ENCODE results near the gene TBC1D4. TPM values are rescaled to one million over a fixed set of nuclear protein-coding genes. Genes with fewer than 3 reads are reported as not detected.

Gene TBC1D4, protein sequence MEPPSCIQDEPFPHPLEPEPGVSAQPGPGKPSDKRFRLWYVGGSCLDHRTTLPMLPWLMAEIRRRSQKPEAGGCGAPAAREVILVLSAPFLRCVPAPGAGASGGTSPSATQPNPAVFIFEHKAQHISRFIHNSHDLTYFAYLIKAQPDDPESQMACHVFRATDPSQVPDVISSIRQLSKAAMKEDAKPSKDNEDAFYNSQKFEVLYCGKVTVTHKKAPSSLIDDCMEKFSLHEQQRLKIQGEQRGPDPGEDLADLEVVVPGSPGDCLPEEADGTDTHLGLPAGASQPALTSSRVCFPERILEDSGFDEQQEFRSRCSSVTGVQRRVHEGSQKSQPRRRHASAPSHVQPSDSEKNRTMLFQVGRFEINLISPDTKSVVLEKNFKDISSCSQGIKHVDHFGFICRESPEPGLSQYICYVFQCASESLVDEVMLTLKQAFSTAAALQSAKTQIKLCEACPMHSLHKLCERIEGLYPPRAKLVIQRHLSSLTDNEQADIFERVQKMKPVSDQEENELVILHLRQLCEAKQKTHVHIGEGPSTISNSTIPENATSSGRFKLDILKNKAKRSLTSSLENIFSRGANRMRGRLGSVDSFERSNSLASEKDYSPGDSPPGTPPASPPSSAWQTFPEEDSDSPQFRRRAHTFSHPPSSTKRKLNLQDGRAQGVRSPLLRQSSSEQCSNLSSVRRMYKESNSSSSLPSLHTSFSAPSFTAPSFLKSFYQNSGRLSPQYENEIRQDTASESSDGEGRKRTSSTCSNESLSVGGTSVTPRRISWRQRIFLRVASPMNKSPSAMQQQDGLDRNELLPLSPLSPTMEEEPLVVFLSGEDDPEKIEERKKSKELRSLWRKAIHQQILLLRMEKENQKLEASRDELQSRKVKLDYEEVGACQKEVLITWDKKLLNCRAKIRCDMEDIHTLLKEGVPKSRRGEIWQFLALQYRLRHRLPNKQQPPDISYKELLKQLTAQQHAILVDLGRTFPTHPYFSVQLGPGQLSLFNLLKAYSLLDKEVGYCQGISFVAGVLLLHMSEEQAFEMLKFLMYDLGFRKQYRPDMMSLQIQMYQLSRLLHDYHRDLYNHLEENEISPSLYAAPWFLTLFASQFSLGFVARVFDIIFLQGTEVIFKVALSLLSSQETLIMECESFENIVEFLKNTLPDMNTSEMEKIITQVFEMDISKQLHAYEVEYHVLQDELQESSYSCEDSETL (N-terminal part only)
- total RNA-seq (10 to 100 TPM; 64.9 to 67.1 TPM), total RNA-seq (204 to 289 reads per million in 2 donors)

DNA sequence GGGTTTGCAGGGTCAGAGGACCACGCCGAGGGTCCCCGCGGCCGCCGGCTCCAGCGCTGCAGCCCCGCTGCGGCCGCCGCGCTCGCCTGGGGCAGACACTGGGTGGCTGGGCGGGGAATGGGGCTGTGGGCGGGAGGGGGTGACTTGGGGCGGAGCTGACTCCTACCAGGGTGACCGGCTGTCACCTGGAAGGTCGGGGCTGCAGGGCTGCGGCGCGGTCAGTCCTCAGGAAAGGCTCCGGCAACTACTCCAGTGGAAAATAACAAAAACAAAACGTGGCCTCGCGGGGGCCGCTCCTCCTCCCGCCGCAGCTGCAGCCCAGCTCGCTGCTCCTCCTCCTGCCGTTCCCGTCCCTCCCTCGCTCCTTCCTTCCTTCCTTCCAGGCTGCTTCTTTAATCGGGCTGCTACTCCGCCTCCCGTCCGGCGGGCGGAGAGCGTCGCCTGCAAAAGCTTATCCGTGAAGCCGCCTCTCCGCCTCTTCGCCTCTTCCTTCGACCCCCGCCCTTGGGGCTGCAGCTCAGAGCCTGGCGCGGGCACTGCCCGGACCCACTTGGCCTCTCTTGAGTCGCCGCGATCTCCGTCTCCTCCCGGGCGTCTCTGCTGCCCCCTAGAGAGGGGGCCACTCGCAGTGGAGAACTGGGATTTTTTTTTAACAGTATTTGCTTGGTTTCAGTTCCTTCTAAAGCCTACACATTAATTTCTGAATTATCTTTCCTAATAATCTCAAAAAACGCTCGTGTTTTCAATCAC lies at the start of gene TBC1D4:
TSS of gene TBC1D4 (minus strand) at position 100 of the 750 bp plus-strand sequence. CDS start 402 bp downstream, outside the sequence.
- no peaks in the 10 kb centered on the region for H3K9me3 ChIP-seq (ENCODE audit: control insufficient read depth, low read length, poor library complexity, severe bottlenecking)
- H3K27ac Mint-ChIP-seq: peak within 1 kb of the TSS; percentile 24
- H3K27me3 Mint-ChIP-seq: peaks cover 71% of the 10 kb centered on the region

DNA sequence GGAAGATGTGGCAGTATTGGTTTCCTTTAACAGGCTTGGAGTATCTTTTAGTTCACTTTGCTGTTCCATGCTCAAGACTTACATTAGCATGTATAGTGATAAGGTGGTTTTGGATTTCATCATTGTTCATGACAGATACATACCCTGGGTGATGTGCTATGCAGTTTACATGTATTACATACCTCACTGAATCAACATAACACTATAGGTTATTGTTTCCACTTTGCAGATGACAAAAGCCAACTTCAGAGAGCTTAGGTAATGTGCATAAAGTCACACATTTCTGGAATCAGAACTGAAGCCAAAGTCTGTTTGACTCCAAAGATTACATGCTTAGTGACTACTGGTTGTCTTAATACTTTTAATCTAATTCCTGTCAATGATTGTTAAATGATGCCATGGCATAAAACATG lies 48.6 kb upstream of the TBC1D4 start:
- Mint-ChIP-seq H3K4me3 (no peak overlapping the region), H3K27me3 (no peaks in the 10 kb centered on the region), H3K4me1 (peaks cover 32% of the 10 kb centered on the region), H3K27ac (peak overlapping the region; percentile 67), H3K36me3 (ENCODE audit: low read depth) (peaks cover 10% of the 10 kb centered on the region)
- no peak for DNase-seq
- no peak for ATAC-seq
- H3K9me3 ChIP-seq (ENCODE audit: control insufficient read depth, low read length, poor library complexity, severe bottlenecking): no peaks in the 10 kb centered on the region

More for the DNA sequence above, at the start of gene TBC1D4:
- Mint-ChIP-seq H3K36me3 (ENCODE audit: low read depth) (peaks cover 7% of the 10 kb centered on the region), H3K4me3 (peak within 1 kb of the TSS; percentile 100), H3K4me1 (peaks cover 14% of the 10 kb centered on the region)
- peak; percentile 8 to 23 (median 20) for DNase-seq
- peak; percentile 75 for ATAC-seq

DNA sequence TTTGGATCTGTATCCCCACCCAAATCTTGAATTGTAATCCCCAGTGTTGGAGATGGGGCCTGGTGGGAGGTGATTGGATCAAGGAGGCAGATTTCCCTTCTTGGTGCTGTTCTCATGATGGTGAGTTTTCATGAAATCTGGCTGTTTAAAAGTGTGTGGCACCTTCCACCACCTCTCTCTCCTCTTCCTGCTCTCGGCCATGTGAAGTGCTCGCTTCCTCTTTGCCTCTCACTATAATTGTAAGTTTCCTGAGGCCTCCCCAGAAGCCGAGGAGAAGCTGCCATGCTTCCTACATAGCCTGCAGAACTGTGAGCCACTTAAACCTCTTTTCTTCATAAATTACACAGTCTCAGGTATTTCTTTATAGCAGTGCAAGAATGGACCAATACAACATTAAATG lies 40.0 kb upstream of the TBC1D4 start:
- H3K4me1 Mint-ChIP-seq: no peaks in the 10 kb centered on the region
- ATAC-seq (no peak), DNase-seq (no peak)
- H3K36me3 Mint-ChIP-seq (ENCODE audit: low read depth): no peaks in the 10 kb centered on the region
- H3K4me3 Mint-ChIP-seq: no peak overlapping the region
- H3K27me3 Mint-ChIP-seq: no peaks in the 10 kb centered on the region
- H3K27ac Mint-ChIP-seq: no peak overlapping the region
- no peaks in the 10 kb centered on the region for H3K9me3 ChIP-seq (ENCODE audit: control insufficient read depth, low read length, poor library complexity, severe bottlenecking)

DNA sequence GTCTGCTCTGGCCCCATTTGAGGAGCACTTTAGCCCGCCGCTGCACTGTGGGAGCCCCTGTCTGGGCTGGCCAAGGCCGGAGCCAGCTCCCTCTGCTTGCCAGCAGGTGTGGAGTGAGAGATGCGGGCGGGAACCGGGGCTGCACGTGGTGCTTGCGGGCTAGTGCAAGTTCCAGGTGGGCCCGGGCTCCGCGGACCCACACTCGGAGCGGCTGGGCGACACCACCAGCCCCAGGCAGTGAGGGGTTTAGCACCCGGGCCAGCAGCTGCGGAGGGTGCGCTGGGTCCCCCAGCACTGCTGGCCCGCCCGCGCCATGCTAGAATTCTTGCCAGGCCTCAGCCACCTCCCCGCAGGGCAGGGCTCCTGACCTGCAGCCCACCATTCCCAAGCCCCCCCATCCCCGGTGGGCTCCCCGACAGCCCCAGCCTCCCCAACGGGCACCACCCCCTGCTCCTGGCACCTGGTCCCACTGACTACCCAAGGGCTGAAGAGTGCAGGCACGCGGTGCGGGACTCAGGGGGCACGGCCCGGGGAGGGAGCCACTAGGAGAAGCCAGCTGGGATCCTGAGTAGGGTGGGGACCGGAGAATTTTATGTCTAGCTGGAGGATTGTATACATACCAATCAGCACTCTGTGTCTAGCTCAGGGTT lies 36.6 kb upstream of the TBC1D4 start:
- Mint-ChIP-seq H3K4me1 (no peaks in the 10 kb centered on the region), H3K36me3 (ENCODE audit: low read depth) (no peaks in the 10 kb centered on the region), H3K4me3 (no peak overlapping the region), H3K27ac (no peak overlapping the region), H3K27me3 (no peaks in the 10 kb centered on the region)
- ATAC-seq: no peak
- no peak for DNase-seq
- H3K9me3 ChIP-seq (ENCODE audit: control insufficient read depth, low read length, poor library complexity, severe bottlenecking): no peaks in the 10 kb centered on the region

DNA sequence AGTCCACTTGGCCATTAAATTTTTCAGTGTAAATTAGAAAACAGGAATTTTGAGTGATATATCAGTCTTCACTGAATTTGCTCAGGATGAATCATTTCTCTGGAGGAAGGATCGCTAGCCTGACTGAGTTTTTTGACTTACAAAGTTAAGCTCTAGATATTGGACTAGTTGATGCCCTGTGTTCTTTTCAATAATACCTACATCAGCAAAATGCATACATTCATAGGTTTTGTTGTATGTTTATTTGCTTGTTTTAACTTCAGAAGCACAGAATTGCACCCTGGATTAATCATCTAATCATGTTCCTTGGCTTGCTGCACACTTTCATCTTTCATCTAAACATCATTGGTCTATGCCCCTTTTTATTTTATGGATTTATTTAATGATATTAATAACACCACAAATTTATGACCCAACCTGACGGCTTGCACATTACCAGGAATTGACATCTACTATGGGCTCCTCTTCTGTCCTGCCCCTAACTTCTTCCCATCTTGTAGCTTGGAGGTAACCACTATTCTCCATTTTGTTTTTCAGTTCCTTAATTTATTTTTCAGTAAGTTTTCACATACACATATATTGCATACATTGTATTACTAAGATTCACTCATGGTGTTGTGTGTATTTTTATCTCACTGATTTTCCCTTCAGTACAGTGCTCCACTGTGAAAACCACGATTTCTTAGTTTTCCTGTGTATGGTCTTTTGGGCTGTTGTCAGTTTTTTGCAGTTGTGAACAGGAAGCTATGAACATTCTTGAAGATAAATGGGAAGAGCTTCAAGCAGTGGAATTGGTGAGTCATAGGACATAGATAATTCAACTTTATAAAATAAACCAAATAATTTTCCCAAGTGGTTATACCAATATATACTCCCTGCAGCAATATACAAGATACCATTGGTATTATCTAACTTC lies 32.4 kb upstream of the TBC1D4 start:
- Mint-ChIP-seq H3K4me1 (no peaks in the 10 kb centered on the region), H3K36me3 (ENCODE audit: low read depth) (no peaks in the 10 kb centered on the region), H3K4me3 (no peak overlapping the region), H3K27ac (no peak overlapping the region), H3K27me3 (peaks cover 12% of the 10 kb centered on the region)
- no peak for ATAC-seq
- no peaks in the 10 kb centered on the region for H3K9me3 ChIP-seq (ENCODE audit: control insufficient read depth, low read length, poor library complexity, severe bottlenecking)
- DNase-seq: no peak

DNA sequence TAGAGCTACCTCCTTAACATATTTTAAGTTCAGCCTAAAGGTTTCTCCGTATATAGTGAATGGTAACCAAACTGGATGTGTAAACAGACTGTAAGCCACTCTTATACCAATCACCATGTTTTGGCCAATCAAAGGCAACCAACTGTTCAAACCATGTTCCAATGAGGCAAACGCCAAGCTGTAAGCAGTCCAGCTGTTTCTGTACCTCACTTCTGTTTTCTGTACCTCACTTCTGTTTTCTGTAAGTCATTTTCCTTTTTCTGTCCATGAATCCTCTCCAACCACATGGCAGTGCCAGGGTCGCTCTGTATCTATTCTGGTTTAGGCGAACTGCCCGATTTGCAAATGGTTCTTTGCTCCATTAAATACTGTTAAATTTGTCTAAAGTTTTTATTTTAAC lies 31.3 kb upstream of the TBC1D4 start:
- Mint-ChIP-seq H3K36me3 (ENCODE audit: low read depth) (no peaks in the 10 kb centered on the region), H3K4me1 (no peaks in the 10 kb centered on the region), H3K27me3 (peaks cover 12% of the 10 kb centered on the region), H3K27ac (no peak overlapping the region), H3K4me3 (no peak overlapping the region)
- DNase-seq (no peak), ATAC-seq (no peak)
- H3K9me3 ChIP-seq (ENCODE audit: control insufficient read depth, low read length, poor library complexity, severe bottlenecking): no peaks in the 10 kb centered on the region

DNA sequence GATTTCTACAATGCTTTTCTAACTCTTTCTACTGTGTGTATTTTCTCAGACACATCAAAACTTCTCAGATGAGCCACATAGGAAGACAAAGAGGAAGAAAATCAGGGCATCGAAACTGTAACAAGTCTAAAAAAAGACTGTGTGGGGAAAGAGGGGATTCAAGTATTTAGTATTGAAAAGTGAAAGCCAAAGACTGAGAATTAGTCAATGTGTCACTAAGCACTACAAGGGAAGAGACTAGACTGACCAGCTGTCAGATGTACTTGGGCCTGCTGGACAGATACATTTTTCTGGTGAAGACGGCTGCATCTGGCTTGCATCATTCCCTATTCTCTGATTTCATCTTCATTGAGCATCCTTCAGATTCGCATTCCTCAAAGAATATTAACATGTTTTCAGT lies 30.3 kb upstream of the TBC1D4 start:
- no peaks in the 10 kb centered on the region for H3K4me1 Mint-ChIP-seq
- H3K27ac Mint-ChIP-seq: no peak overlapping the region
- ATAC-seq (no peak), DNase-seq (no peak)
- no peaks in the 10 kb centered on the region for H3K9me3 ChIP-seq (ENCODE audit: control insufficient read depth, low read length, poor library complexity, severe bottlenecking)
- H3K27me3 Mint-ChIP-seq: peaks cover 12% of the 10 kb centered on the region
- H3K36me3 Mint-ChIP-seq (ENCODE audit: low read depth): no peaks in the 10 kb centered on the region
- no peak overlapping the region for H3K4me3 Mint-ChIP-seq

DNA sequence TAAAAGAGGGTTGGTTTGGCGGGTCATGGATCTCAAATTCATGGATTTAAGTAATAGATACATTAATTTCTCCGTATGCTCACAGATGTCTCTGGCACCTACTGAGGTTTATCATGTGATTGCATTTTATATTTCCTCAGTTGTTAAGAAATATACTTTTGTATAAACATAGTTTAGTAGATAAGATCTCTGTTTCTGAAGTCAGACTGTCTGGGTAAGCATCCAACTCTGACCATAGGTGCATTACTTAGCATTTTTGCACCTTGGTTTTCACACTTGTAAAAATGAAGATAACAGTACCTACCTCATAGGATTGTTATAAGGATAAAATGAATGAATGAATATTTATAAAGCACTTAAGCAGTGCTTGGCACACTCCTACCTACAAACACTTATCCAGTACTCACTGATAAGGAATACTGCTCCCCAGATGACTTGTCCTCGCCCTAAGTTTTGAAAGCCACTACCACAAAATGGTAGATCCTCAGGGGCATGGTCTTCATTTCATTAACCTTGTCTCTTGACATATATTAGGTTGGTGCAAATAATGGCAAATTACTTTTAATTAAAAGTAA lies 29.2 kb upstream of the TBC1D4 start:
- Mint-ChIP-seq H3K4me1 (no peaks in the 10 kb centered on the region), H3K36me3 (ENCODE audit: low read depth) (no peaks in the 10 kb centered on the region), H3K4me3 (no peak overlapping the region), H3K27me3 (peaks cover 12% of the 10 kb centered on the region), H3K27ac (no peak overlapping the region)
- DNase-seq (no peak), ATAC-seq (no peak)
- no peaks in the 10 kb centered on the region for H3K9me3 ChIP-seq (ENCODE audit: control insufficient read depth, low read length, poor library complexity, severe bottlenecking)

DNA sequence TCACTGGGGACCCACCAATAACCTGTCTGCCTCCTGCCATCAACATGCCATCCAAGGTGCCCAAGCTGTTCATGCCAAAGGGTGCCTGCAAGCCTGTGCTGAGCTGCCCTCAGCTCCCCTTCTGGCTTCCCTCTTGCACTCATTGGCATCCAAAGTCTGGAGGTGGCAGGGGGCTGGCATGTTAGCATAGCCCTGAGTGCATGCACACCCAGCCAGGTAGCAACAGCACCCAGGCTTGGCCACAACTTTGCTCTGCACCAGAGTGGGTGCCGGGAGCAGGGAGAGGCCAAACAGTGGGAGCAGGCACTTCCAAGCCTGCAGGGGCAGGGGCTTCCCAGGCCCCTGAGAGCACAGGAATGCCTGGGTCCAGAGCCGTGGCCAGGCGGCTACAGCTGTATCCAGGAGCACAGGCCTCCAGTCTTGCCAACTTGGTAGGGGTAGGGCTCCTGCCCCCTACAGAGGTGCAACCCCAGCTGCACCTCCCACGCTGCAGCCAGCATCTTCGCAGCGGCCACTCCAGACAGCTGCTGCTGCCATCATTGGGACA lies 26.1 kb upstream of the TBC1D4 start:
- Mint-ChIP-seq H3K27ac (no peak overlapping the region), H3K4me3 (no peak overlapping the region), H3K36me3 (ENCODE audit: low read depth) (no peaks in the 10 kb centered on the region), H3K27me3 (peaks cover 9% of the 10 kb centered on the region), H3K4me1 (no peaks in the 10 kb centered on the region)
- DNase-seq (no peak), ATAC-seq (no peak)
- H3K9me3 ChIP-seq (ENCODE audit: control insufficient read depth, low read length, poor library complexity, severe bottlenecking): no peaks in the 10 kb centered on the region

DNA sequence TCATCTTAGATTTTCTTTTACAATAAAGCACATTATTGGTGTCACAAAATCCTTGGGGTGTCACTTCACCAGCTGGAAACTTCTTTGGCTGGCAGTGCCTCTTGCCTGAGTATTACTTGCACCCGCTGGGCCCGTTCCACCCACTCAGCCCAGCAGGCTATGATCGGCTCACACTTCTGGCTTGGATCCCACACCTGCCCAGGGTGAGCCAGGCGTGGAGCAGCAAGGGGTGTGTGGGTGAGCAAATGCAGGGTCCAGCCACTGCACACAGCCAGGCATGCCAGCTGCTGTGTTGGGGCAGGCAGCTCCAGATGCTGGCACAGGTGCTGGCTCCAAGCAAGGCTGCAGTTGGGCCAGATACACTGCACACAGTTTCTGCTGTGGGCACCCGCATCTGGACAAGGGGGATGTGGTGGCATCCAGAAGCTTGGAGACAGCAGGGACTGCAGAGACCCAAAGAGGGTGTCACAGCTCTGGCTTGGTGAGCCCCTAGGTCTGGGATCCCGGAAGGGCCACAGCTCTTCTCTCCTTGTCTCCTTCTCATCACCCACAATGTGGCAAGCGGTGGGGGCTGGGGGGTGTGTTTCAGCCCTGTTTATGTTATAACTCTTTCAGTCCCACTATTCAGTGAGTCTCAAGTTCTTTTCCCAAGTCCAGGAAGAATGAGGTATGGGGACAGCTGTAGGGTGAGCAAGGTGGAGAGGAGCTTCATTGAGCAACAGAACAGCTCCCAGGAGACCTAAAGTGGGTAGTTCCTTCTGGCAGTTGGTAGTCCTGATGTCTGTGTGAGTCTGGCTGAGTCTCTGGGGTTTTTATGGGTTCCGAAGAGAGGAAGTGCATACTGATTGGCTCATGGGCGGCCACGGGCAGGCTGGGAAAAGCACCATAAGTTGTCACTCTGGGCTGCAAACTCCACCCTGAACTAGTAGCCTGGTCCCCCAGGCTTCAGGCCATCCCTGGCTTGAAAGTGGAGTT lies 25.3 kb upstream of the TBC1D4 start:
- no peak for DNase-seq
- H3K36me3 Mint-ChIP-seq (ENCODE audit: low read depth): no peaks in the 10 kb centered on the region
- H3K9me3 ChIP-seq (ENCODE audit: control insufficient read depth, low read length, poor library complexity, severe bottlenecking): no peaks in the 10 kb centered on the region
- no peaks in the 10 kb centered on the region for H3K4me1 Mint-ChIP-seq
- ATAC-seq: no peak
- H3K4me3 Mint-ChIP-seq: no peak overlapping the region
- H3K27me3 Mint-ChIP-seq: peaks cover 5% of the 10 kb centered on the region
- no peak overlapping the region for H3K27ac Mint-ChIP-seq
